Suprapubic skin (tissue), 4 donors: Measurements from ENCODE around the gene RRBP1. TPM values are rescaled to one million over a fixed set of nuclear protein-coding genes. Genes with fewer than 3 reads are reported as not detected.

Source experiments
- DNase-seq, 2 donors: peaks; one replicate each; pipeline ENCODE4 v3.0.0-alpha.2; 2019; ENCODE audit warnings: low spot score in 2 of 2
- H3K27ac ChIP-seq: fragments of 200-600 bp; sonication (generic); one replicate; pipeline ENCODE4 v1.5.1; 2019
- H3K27me3 ChIP-seq: fragments of 200-600 bp; sonication (generic); one replicate; pipeline ENCODE4 v1.5.1; 2019
- H3K36me3 ChIP-seq: fragments of 200-600 bp; sonication (generic); one replicate; pipeline ENCODE4 v1.5.1; 2019
- H3K4me1 ChIP-seq: fragments of 200-600 bp; sonication (generic); one replicate; pipeline ENCODE4 v1.5.1; 2019
- H3K4me3 ChIP-seq: fragments of 200-600 bp; sonication (generic); one replicate; pipeline ENCODE4 v1.5.1; 2019; ENCODE audit warnings: mild to moderate bottlenecking
- H3K9me3 ChIP-seq: fragments of 200-600 bp; sonication (generic); one replicate; pipeline ENCODE4 v1.5.1; 2019
- CTCF ChIP-seq, 2 donors: fragments of 200-600 bp in 1 of 2; fragments of 450-650 bp in 1 of 2; sonication (generic) in 1 of 2; IDR thresholded peaks; one replicate each; pipeline ENCODE4 v1.5.1; 2016 to 2019; ENCODE audit warnings: antibody characterized with exemption in 2 of 2, mild to moderate bottlenecking in 1 of 2, moderate library complexity in 1 of 2
- EP300 ChIP-seq: sonication (generic); formaldehyde crosslinking; IDR thresholded peaks from one replicate; pipeline ENCODE4 v1.6.1; 2017; ENCODE audit warnings: antibody characterized with exemption
- POLR2A ChIP-seq, 2 donors: fragments of 450-650 bp; IDR thresholded peaks; one replicate each; pipeline ENCODE4 v1.6.1; 2017; ENCODE audit warnings: antibody characterized with exemption in 2 of 2, mild to moderate bottlenecking in 2 of 2, moderate library complexity in 2 of 2
- POLR2AphosphoS5 ChIP-seq, 3 donors: sonication (generic); formaldehyde crosslinking; IDR thresholded peaks; one replicate each; pipeline ENCODE4 v1.6.1; 2017; ENCODE audit warnings: antibody characterized with exemption in 3 of 3
- WGBS: methylation state at CpG from one replicate; pipeline ENCODE4 v1.1.5; 2018; 5-methylcytosine and 5-hydroxymethylcytosine counted together
- total RNA-seq, 4 donors: library from RNA; depleted of rRNA; stranded (reverse); fragments of >200 nt; gene quantifications; one replicate each; pipeline ENCODE4 v1.1.0, GENCODE V29; 2016

RRBP1 gene
- total RNA-seq, 4 donors from 2014 or later, result 37.5 to 52.3 (median 41.3) TPM

GRCh38 chr20:17671011-17671410 is 11.0 kb downstream of the RRBP1 start:
- 86% methylated on average over 1 of the region's 1 CpG for WGBS
- TF ChIP-seq POLR2A (IDR thresholded peaks at IDR 0.05) (no peak), CTCF (IDR thresholded peaks at IDR 0.05) (no peak), POLR2AphosphoS5 (IDR thresholded peaks at IDR 0.05) (no peak), EP300 (no peak)
- Histone ChIP-seq H3K27ac (no peak overlapping the region), H3K4me3 (no peak overlapping the region), H3K9me3 (no peaks in the 10 kb centered on the region), H3K36me3 (no peaks in the 10 kb centered on the region), H3K4me1 (peaks cover 29% of the 10 kb centered on the region), H3K27me3 (no peaks in the 10 kb centered on the region)
- no peak for DNase-seq

- H3K4me3 ChIP-seq, result no peak overlapping the region
- no peak overlapping the region for H3K27ac ChIP-seq
- H3K27me3 ChIP-seq, result no peaks in the 10 kb centered on the region
- DNase-seq, result no peak
- H3K4me1 ChIP-seq, result peaks cover 20% of the 10 kb centered on the region
- WGBS, result 85% methylated on average over 12 of the region's 12 CpGs
- H3K9me3 ChIP-seq, result no peaks in the 10 kb centered on the region
- H3K36me3 ChIP-seq, result no peaks in the 10 kb centered on the region
- TF ChIP-seq CTCF (IDR thresholded peaks at IDR 0.05), result no peak
- no peak for TF ChIP-seq POLR2AphosphoS5 (IDR thresholded peaks at IDR 0.05)
- TF ChIP-seq EP300, result no peak
- TF ChIP-seq POLR2A (IDR thresholded peaks at IDR 0.05), result no peak
These were observed 12.6 kb downstream of the RRBP1 start for GRCh38 chr20:17669306-17669931.

GRCh38 chr20:17668432-17668831 is 13.6 kb downstream of the RRBP1 start:
- H3K4me1 ChIP-seq, result peaks cover 18% of the 10 kb centered on the region
- no peaks in the 10 kb centered on the region for H3K36me3 ChIP-seq
- WGBS, result 97% methylated on average over 2 of the region's 3 CpGs
- no peaks in the 10 kb centered on the region for H3K9me3 ChIP-seq
- H3K27me3 ChIP-seq, result no peaks in the 10 kb centered on the region
- no peak overlapping the region for H3K4me3 ChIP-seq
- TF ChIP-seq POLR2A (IDR thresholded peaks at IDR 0.05) (no peak), CTCF (IDR thresholded peaks at IDR 0.05) (no peak), POLR2AphosphoS5 (IDR thresholded peaks at IDR 0.05) (no peak), EP300 (no peak)
- no peak overlapping the region for H3K27ac ChIP-seq
- no peak for DNase-seq

- peaks cover 21% of the 10 kb centered on the region for H3K4me1 ChIP-seq
- H3K27ac ChIP-seq, result no peak overlapping the region
- no peaks in the 10 kb centered on the region for H3K9me3 ChIP-seq
- WGBS, result 87% methylated on average over 3 of the region's 3 CpGs
- H3K4me3 ChIP-seq, result no peak overlapping the region
- TF ChIP-seq EP300 (no peak), POLR2AphosphoS5 (IDR thresholded peaks at IDR 0.05) (no peak)
- DNase-seq, result no peak
- H3K36me3 ChIP-seq, result no peaks in the 10 kb centered on the region
- H3K27me3 ChIP-seq, result no peaks in the 10 kb centered on the region
These were observed 14.6 kb downstream of the RRBP1 start for GRCh38 chr20:17667445-17667844.

- no peaks in the 10 kb centered on the region for H3K9me3 ChIP-seq
These were observed 15.6 kb downstream of the RRBP1 start for GRCh38 chr20:17666481-17666880.

More at GRCh38 chr20:17666481-17666880, 15.6 kb downstream of the RRBP1 start:
- H3K36me3 ChIP-seq, result no peaks in the 10 kb centered on the region
- WGBS, result 48% methylated on average over 2 of the region's 2 CpGs
- H3K27ac ChIP-seq, result no peak overlapping the region
- no peak overlapping the region for H3K4me3 ChIP-seq
- TF ChIP-seq CTCF (IDR thresholded peaks at IDR 0.05) (no peak), EP300 (no peak), POLR2A (IDR thresholded peaks at IDR 0.05) (no peak), POLR2AphosphoS5 (IDR thresholded peaks at IDR 0.05) (no peak)
- DNase-seq, result no peak
- H3K4me1 ChIP-seq, result peaks cover 29% of the 10 kb centered on the region
- H3K27me3 ChIP-seq, result no peaks in the 10 kb centered on the region
